HG03045 (cell line): ENCODE measurements around the gene LCA5.
"Not testable (repeated sequence)": the region's sequence is repeated elsewhere in the genome, so short reads cannot be mapped to it uniquely, and the experiment has no call there.

ENCODE experiments used
- ATAC-seq: cut with Tn5 transposase; IDR thresholded peaks from one replicate; pipeline ENCODE4 v1.9.1; 2021; ENCODE audit warnings: mild to moderate bottlenecking, moderate library complexity; ENCODE audit not compliant: unreplicated experiment

Gene LCA5

GRCh38 chr6:79536954-79537747, at the start of gene LCA5:
LCA5 (minus strand) TSS chr6:79537430; CDS start chr6:79518894, 18,536 bp downstream.
- ATAC-seq, result peak; percentile 100

- ATAC-seq, result no peak
Measured at GRCh38 chr6:79586548-79586947, 49.3 kb upstream of the LCA5 start.

- no peak for ATAC-seq
Measured at GRCh38 chr6:79584332-79584731, 47.1 kb upstream of the LCA5 start.

GRCh38 chr6:79577926-79578325, 40.7 kb upstream of the LCA5 start:
- ATAC-seq, result not testable (repeated sequence)

GRCh38 chr6:79574630-79575225, 37.5 kb upstream of the LCA5 start:
- no peak for ATAC-seq

GRCh38 chr6:79574174-79574573, 36.9 kb upstream of the LCA5 start:
- no peak for ATAC-seq

- ATAC-seq, result peak; percentile 15
Measured at GRCh38 chr6:79571030-79571367, 33.8 kb upstream of the LCA5 start.

- ATAC-seq, result peak; percentile 82
Measured at GRCh38 chr6:79570129-79571029, 33.1 kb upstream of the LCA5 start.

- ATAC-seq, result no peak
Measured at GRCh38 chr6:79568996-79569395, 31.8 kb upstream of the LCA5 start.

GRCh38 chr6:79564636-79565035, 27.4 kb upstream of the LCA5 start:
- ATAC-seq, result no peak

- no peak for ATAC-seq
Measured at GRCh38 chr6:79559706-79560105, 22.5 kb upstream of the LCA5 start.

- no peak for ATAC-seq
Measured at GRCh38 chr6:79557673-79558467, 20.6 kb upstream of the LCA5 start.

GRCh38 chr6:79554305-79554704, 17.1 kb upstream of the LCA5 start:
- ATAC-seq, result no peak

GRCh38 chr6:79551401-79551800, 14.2 kb upstream of the LCA5 start:
- no peak for ATAC-seq

GRCh38 chr6:79548304-79548703, 11.1 kb upstream of the LCA5 start:
- no peak for ATAC-seq

- ATAC-seq, result no peak
Measured at GRCh38 chr6:79546186-79546585, 9.0 kb upstream of the LCA5 start.

- peak; percentile 91 for ATAC-seq
Measured at GRCh38 chr6:79544939-79545450, 7.8 kb upstream of the LCA5 start.

- peak; percentile 45 for ATAC-seq
Measured at GRCh38 chr6:79544299-79544927, 7.2 kb upstream of the LCA5 start.

- ATAC-seq, result no peak
Measured at GRCh38 chr6:79543886-79544285, 6.7 kb upstream of the LCA5 start.

- ATAC-seq, result no peak
Measured at GRCh38 chr6:79543411-79543810, 6.2 kb upstream of the LCA5 start.
